Dedifferentiated amniotic fluid mesenchymal stem cell (primary cell): Measurements from ENCODE around the gene ORC6.

Experiments used
- DNase-seq: peaks from one replicate; pipeline ENCODE4 v3.0.0-alpha.2; 2016; ENCODE audit errors: extremely low spot score

ORC6 gene

DNA sequence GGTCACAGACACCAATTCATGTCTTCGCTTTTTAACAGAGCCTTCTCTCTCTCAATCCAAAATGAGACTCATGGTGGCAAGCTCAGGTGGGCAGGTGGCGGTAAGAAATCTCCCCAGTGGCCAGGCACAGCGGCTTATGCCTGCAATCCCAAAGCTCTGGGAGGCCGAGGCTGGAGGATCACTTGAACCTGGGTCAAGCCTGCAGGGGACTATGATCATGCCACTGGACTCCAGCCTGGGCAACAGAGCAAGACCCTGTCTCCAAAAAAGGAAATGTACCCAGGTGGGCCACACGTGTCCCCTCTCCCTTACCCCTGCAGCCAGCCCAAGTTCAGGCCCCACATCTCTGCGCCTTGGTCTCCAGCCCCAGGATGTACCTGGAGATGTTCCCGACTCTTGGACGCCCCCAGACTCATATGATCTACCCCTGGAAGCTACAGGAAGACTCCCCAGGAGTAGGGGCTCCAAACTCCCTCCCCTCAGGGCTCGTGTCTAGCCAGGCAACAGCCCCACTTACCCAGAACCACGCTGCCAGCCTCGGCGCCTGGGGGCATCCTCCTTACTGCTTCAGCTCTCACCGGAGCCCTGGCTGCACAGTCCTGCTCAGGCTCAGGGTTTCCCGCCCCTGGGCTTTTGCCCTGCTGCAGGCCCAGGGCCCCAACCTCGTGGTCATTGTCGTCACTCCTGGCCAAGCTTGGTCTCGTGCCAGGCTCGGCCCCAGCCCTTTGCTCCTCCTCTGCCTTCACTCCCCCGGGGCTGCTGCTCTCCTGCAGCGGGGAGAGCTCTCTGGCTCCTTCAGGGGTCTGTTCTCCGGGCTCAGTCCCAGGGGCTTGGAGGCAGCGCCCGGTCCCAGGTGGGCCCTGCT, 42.5 kb downstream of the ORC6 start:
- no peak for DNase-seq

DNA sequence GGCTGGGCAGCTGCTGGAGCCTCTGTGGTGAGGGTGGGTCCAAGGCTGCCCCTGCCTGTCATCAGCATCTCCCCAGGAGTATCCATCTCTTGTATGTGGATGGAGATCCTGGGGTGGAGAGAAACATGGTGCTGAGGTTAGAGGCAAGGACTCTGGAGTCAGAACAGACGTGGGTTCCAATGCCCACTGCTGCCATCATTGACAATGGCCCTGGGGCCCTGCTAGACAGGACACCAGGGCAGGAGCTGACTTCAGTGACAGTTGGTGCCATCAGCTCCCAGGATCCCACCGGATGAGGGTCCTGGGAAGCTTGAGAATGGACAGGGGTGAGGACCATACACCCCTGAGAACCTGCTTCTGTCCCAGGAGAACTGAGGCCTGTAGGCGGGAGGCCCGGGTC, 43.1 kb downstream of the ORC6 start:
- no peak for DNase-seq

DNA sequence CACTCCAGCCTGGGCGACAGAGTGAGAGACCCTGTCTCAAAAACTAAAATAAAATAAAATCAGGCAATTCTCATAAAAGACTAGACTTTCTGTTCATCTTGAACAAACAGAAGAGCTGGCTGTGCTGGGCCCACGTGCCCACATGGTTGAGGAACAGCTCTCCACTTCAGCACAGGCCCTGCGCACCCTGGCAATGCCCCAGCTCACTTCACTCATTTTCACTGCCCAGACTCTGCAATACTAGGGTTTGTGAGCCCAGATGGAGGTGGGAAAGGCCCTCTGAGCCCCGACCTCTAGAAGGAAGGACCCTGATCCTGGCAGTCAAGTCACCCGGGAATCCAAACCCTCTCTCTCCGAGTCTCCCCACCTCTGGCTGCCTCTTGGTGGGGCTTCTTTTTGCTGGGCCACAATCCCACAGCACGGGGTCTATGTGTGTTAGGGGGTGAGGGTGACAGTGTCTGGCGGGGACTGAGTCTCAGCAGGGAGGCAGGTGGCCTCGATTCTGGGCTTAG, 43.9 kb downstream of the ORC6 start:
- no peak for DNase-seq

DNA sequence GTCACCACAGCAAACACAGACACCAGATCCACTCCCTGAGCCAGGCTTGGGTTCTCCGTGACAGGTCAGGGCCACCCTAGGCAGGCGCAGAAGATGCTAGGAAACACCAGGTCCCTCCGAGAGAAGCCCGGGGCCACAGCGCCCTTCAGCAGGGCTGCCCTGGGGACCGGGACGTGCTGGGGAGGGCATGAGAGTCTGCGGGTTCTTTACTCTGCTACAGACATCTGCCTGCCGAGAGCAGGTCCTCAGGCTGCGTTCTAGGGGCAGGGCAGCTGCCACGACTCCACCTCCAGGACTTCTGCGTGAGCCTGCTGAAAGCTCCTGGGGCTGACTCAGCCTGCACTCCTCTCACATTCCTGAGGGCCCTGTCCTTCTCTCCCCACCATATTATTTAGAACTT, 47.2 kb downstream of the ORC6 start:
- DNase-seq, result no peak

DNA sequence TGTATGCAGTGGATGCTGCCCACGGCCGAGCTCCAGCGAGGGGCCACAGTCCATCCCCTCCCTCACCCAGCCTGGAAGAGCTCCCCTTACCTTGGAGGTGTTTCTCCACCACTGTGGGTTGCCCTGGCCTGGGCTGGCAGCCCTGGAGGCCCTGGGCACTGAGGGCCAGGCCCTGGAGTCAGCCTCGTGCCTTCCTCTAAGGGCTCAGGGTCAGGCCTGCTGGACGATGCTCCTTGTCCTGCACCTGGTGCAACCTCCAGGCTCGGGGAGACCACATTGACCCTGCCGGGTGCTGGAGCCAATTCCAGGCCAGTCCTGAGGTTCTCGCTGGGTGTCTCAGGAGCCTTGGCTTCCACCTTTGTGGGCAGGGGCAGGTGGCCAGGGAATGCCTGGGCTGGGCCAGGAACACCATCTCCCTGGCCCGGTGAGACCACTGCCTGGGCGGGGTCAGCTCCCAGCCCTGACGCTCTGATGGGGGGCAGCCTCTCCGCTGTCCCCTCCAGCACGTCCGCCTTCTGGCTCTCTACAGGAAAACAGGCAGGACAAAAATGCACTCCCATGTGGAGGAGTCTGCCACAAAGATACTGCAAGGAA, 48.3 kb downstream of the ORC6 start:
- no peak for DNase-seq

DNA sequence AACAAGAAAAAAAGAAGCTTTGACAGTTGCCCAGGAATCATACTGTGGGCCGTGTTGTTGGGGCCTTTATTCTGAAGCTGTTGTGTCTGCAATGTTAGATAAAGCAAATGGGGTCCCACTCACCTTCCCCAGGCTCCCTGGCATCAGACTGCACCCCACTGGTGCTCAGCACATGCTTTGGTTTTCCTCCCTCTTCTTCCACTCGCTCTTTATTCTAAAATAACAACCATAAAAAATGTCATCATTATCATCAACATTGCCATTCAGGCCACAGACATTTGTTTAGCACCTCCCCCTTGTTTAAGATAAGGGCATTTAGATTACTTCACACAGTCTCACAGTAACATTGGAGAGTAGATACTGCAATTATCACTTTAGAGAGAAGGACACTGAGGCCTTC, 50.5 kb downstream of the ORC6 start:
- no peak for DNase-seq

DNA sequence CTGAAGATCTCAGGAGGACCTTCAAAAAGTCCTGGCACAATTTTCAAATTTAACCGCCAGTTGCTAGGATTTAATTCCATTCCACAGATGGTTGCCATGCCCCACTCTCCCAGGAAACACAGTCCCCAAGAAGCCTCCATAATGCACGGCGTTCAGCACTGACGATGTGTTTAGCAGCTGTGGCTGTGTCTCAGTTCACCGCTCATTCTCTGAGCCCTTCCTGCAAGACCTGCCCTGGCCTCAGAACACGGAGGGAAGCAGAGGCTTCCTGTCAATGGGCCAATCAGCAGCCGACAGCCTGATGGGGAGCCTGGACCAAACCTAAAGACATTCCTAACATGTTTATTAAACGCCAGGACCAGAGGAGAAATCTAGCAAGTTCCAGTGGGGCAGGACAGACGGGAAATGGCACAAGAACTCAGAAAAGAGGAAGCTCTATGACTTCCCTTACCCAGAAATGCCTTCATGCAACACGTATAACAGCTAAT, 53.8 kb downstream of the ORC6 start:
- no peak for DNase-seq

DNA sequence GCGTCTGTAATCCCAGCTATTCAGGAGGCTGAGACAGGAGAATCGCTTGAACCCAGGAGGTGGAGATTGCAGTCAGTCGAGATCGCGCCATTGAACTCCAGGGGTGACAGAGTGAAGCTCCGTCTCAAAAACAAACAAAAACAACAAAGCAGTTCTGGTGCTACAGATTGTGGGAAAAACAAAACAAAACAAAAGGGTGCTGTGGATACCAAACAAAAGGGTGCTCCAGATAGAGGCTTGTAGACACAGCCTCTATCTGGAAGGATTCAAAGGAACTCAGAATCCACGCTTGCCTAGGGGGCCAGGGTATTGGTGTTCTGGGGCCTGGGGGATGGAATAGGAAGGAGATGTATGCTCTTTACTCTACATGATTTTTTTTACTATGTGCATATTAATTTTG, 56.2 kb downstream of the ORC6 start:
- no peak for DNase-seq

DNA sequence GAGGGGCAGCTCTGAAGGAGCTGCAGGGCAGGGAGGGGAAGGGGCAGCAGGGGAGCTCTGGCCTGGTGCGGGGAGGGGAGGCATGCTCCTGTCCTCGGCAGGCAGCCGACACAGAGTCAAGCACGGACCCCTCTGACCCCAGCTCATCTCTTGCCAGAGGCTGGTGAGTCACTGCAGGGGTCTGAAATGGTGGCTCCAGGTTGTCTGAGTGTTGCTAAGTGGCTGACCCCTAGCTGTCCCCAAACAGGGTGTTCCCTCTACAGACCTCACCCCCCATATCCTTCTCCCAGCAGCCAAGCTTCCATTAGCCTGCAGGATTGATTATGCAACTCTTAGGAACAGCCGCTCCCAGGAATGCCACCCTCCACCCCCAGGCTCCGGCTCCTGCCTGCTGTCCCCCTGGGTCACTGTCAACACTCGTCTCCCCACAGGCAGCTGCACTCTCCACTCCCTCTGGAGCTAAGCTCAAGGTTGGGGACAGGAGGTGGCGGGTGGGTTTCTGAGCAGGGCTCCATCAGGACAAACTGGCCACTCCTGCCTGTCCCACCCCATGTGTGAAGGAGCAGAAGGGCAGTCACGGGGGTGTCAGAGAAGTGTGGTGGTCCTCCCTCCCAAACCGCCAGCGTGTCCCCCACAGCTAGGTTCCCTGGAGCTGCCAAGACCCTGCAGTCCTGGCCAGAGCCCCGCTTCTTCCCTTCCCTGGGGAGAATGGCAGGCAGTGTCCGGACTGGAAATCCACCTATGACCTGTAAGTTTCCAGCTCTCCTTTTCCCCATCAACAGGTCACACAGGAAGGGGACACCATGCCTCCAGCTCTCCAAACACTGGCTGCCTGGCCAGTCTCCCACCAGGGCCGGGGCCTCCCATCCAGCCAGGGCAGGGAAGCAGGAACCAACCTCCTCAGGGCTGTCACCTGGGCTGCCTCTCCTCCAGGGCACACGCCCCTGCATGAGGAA, 57.6 kb downstream of the ORC6 start:
- no peak for DNase-seq
